ENCODE results near the gene SYT1.
A peak's percentile ranks its signal among the peaks of the same experiment; 100 is the strongest.
"Not testable (repeated sequence)": the region's sequence is repeated elsewhere in the genome, so short reads cannot be mapped to it uniquely, and the experiment has no call there.

The SYT1 gene

GRCh38 chr12:79045149-79045703 is 180.7 kb downstream of the SYT1 start:
- H3K36me3 ChIP-seq (ENCODE audit: control insufficient read depth in 2 of 2, insufficient read depth in 1 of 2, low read length in 2 of 2); H3K9me3 ChIP-seq (ENCODE audit: control insufficient read depth, insufficient read depth, low read depth, low read length); H3K4me3 ChIP-seq (ENCODE audit: low read depth, low read length); H3K27ac ChIP-seq (ENCODE audit: extremely low read depth, low read depth, low read length); H3K4me1 ChIP-seq (ENCODE audit: control insufficient read depth, insufficient read depth, low read length); CTCF ChIA-PET; POLR2A ChIA-PET: not testable (repeated sequence)
- TF ChIP-seq ZBTB17 (tag by site-specific recombination; IDR thresholded peaks at IDR 0.05) (peak; percentile 20; the same call in 1 of the 2 replicates), SETDB1 (IDR thresholded peaks at IDR 0.05; ENCODE audit: insufficient read length, low read length) (peak; percentile 19)

- Histone ChIP-seq H3K9me3 (ENCODE audit: control insufficient read depth, insufficient read depth, low read depth, low read length) (no peaks in the 10 kb centered on the region), H3K4me1 (ENCODE audit: control insufficient read depth, insufficient read depth, low read length) (no peaks in the 10 kb centered on the region), H3K4me3 (ENCODE audit: low read depth, low read length) (no peak overlapping the region), H3K36me3 (ENCODE audit: control insufficient read depth in 2 of 2, insufficient read depth in 1 of 2, low read length in 2 of 2) (no peaks in the 10 kb centered on the region), H3K27ac (ENCODE audit: extremely low read depth, low read depth, low read length) (no peak overlapping the region)
- POLR2A ChIA-PET = no interaction called here
- CTCF ChIA-PET = interaction anchor here (0.7 kb wide), 1 partner anchor 24 kb away, joined by 6 read pairs; no protein-coding TSS in a partner anchor
- TF ChIP-seq ZNF670 (tag by site-specific recombination; IDR thresholded peaks at IDR 0.05; ENCODE audit: low read depth) = no peak
- TF ChIP-seq OSR2 (tag by site-specific recombination; IDR thresholded peaks at IDR 0.05) = no peak
- no peak for TF ChIP-seq YY1 (tag by site-specific recombination; IDR thresholded peaks at IDR 0.05)
- TF ChIP-seq KLF7 (tag by site-specific recombination; IDR thresholded peaks at IDR 0.05; ENCODE audit: borderline replicate concordance) = no peak
- TF ChIP-seq ZNF707 (tag by site-specific recombination; IDR thresholded peaks at IDR 0.05) = no peak
- no peak for TF ChIP-seq SP7 (tag by site-specific recombination; IDR thresholded peaks at IDR 0.05)
- TF ChIP-seq ZNF23 (tag by site-specific recombination; IDR thresholded peaks at IDR 0.05; ENCODE audit: borderline replicate concordance) = no peak
- no peak for TF ChIP-seq PATZ1 (tag by site-specific recombination; IDR thresholded peaks at IDR 0.05)
- TF ChIP-seq ZFP69B (tag by site-specific recombination; IDR thresholded peaks at IDR 0.05) = no peak
- no peak for TF ChIP-seq ZNF280D (tag by site-specific recombination; IDR thresholded peaks at IDR 0.05)
- no peak for TF ChIP-seq ZNF19 (tag by site-specific recombination; IDR thresholded peaks at IDR 0.05; ENCODE audit: low read depth)
- TF ChIP-seq ZNF658 (tag by site-specific recombination; IDR thresholded peaks at IDR 0.05) = no peak
- TF ChIP-seq REST (tag by site-specific recombination; IDR thresholded peaks at IDR 0.05) = no peak
- no peak for TF ChIP-seq ZXDB (tag by site-specific recombination; IDR thresholded peaks at IDR 0.05)
- no peak for TF ChIP-seq ZIC2 (tag by site-specific recombination; IDR thresholded peaks at IDR 0.05)
Observed at GRCh38 chr12:79046021-79046420, 181.4 kb downstream of the SYT1 start.

Data from HEK293 (cell line).